Karpas-422 (cell line): ENCODE data around the gene SRGAP2B. TPM values are rescaled to one million over a fixed set of nuclear protein-coding genes. Genes with fewer than 3 reads are reported as not detected.

ENCODE experiments used
- small RNA-seq: library from RNA; depleted of rRNA; stranded (forward); fragments of <200 nt; gene quantifications from one replicate; pipeline ENCODE3, GENCODE V24; 2014
- total RNA-seq: library from RNA; depleted of rRNA; stranded (reverse); fragments of >200 nt; shearing (Covaris generic); gene quantifications from 2 replicates; pipeline ENCODE4 v1.2.3, GENCODE V29; 2014; ENCODE audit warnings: low replicate concordance; rRNA removed

The SRGAP2B gene
- total RNA-seq, 1 experiment from 2014 or later: 16.0 TPM

Small RNA genes lying within 50 kb of the gene (small RNA-seq; reads per million reads assigned to genes)
- gene AC242498.1: not detected

Other genes with a start within 250 kb of the SRGAP2B start
- gene FAM72D, start 646 bp upstream of the SRGAP2B start, total RNA-seq: 9.5 and 18.6 TPM in 2 replicates
- not detected in 2 replicates for gene PPIAL4D, start 146.8 kb upstream of the SRGAP2B start, total RNA-seq